DMS114 treated with DMSO at 0.1 percent for 48 hours (cell line): ENCODE data around the gene RYR1.

ENCODE experiments used
- DNase-seq: peaks from one replicate; lab custom pipeline; 2025; ENCODE audit not compliant: unreplicated experiment; lab: John Stamatoyannopoulos, UW

Gene RYR1

DNA sequence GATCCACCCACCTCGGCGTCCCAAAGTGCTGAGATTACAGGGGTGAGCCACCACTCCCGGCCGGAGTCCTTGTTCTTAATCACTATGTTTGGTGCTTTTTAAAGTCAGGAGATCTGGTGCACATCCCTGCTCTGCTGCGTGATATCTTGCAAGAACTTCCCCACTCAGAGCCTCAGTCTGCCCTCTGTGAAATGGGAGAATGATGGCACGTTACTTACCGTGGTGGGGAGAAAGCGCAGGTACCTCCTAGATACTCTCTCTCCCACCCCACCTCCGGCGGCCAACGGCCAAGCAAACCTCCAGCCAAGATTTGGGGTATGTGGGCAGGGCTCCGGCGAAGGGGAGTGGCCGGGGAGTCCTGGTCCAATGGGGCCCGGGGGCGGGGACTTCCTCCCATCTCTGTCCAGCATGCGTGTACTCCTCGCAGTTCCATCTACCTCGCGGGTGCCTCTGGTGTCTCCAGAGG lies at the start of gene RYR1:
RYR1 (plus strand) TSS at position 424 of the 466 bp plus-strand sequence. CDS start 139 bp downstream, outside the sequence.
- DNase-seq = no peak

GRCh38 chr19:38383743-38384142 lies 49.7 kb upstream of the RYR1 start:
- DNase-seq = no peak

- DNase-seq = no peak
Measured at GRCh38 chr19:38384209-38385027, 49.1 kb upstream of the RYR1 start.

- DNase-seq = no peak
Measured at GRCh38 chr19:38385057-38385803, 48.3 kb upstream of the RYR1 start.

- DNase-seq = no peak
Measured at GRCh38 chr19:38385804-38386257, 47.7 kb upstream of the RYR1 start.

- no peak for DNase-seq
Measured at GRCh38 chr19:38386300-38386970, 47.1 kb upstream of the RYR1 start.

DNA sequence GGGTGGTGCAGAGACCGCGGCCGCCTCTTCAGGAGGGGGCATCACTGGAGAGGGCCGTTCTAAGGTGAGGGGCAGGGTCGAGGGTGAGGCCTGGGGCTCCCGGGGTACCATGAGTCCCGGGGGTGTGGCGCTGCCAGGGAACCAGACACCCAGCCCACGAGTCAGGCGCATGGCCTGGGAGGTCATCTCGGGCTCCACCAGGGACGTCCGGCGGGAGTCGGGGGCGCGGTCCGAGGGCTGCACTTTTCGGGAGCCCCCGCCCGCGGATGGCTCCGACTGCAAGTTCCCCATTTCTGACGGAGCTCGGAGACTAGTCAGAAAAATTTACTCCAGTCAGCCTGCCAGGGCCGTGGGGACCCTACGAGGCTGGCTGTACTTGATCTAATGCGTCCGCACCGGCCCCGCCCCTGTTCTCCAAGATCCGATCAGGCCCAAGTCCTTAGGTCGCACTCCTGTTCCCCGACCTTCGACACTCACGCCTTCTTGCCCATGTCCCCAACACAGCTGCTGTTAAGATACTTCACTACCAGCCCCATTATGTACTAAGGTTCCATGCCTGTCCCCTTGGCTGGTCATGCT lies 46.4 kb upstream of the RYR1 start:
- DNase-seq = no peak

DNA sequence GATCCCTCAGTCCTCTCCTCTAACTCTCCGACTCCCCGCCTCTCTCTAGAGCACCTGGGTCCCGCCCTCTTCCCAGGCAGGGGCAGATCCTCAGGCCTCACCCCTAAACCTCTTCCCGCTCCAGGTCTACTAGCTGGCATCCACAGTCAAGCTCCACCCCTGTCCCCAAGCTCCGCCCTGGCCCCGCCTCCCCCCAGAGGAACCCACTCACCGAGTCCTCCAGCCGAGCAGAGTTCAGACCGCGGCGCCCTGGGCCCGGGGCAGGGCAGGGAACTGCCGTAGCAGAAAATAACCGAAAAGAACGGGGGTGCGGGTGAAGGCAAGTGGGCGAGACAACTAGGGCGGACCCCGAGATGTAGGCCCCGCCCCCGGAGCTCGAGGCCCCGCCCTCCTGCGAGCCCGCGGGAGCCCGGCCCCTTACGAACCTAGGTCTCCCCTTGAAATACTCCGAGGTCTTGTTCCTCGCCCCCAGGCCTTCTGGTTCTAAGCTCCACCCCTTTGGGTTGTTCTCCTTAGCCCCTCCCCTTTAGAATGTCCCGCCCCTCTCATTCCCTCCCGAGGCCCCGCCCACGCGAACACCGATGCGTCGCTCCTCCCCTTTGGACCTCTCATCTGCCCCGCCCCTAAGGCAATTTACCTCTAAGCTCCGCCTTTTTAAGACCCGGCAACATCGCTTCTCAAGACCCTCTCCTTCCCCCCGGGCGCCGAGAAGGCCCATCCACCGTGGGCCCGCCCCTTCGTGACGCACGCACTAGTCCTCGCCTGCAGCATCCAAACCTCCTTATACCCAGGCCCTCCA lies 45.7 kb upstream of the RYR1 start, which contains the start of gene GGN:
GGN (minus strand) TSS at position 485 of the 799 bp plus-strand sequence. CDS start 773 bp downstream, outside the sequence.
- DNase-seq = peak; percentile 89

- no peak for DNase-seq
Measured at GRCh38 chr19:38388349-38389100, 45.0 kb upstream of the RYR1 start, which contains the start of gene SPRED3. TSS of gene SPRED3 (plus strand) at chr19:38388697. CDS start at chr19:38390303, 1,606 bp downstream.

DNA sequence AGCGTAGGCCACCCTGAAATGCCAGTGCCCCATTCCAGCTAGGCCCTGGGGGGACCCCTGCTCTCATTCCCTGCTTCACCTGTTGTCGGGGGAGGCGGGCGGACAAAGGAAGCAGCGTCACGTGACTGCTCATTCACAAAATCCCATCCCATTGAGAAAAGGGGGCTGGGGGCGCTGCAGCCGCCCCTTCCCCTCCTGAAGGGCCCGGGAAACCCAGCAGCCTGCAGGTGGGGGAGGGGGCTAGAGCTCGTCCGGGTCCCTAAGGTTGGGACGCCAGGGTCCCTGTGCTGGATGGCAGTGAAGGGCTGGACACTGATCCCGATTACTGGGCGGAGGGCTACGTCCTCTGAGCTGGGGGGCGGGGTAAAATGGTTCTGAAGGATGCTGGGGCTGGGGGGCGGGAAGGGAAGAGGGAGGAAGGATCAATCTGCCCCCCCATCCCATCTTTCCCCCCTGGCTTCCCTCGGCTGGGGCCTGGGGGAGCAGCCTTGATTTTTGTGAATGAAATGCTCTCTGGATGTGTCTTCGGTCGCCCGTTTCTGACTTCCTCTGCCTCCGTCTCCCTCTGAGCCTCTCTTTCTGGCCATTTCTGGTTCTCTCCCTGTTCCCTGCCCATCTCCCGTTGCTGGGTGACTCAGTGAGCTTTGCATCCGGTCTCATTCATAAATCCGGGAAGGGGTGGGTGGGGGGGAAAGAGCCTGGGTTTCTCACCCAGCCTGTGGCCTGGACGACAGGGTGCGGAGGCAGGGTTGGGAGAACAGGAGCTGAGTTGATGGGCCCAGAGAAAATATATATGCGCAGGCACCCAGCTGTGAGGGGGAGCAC lies 44.2 kb upstream of the RYR1 start:
- no peak for DNase-seq

- no peak for DNase-seq
Measured at GRCh38 chr19:38389957-38390924, 43.2 kb upstream of the RYR1 start.

- no peak for DNase-seq
Measured at GRCh38 chr19:38391911-38392464, 41.5 kb upstream of the RYR1 start.

GRCh38 chr19:38392707-38393308 lies 40.7 kb upstream of the RYR1 start:
- DNase-seq = no peak

GRCh38 chr19:38394488-38394887 lies 39.0 kb upstream of the RYR1 start:
- no peak for DNase-seq

DNA sequence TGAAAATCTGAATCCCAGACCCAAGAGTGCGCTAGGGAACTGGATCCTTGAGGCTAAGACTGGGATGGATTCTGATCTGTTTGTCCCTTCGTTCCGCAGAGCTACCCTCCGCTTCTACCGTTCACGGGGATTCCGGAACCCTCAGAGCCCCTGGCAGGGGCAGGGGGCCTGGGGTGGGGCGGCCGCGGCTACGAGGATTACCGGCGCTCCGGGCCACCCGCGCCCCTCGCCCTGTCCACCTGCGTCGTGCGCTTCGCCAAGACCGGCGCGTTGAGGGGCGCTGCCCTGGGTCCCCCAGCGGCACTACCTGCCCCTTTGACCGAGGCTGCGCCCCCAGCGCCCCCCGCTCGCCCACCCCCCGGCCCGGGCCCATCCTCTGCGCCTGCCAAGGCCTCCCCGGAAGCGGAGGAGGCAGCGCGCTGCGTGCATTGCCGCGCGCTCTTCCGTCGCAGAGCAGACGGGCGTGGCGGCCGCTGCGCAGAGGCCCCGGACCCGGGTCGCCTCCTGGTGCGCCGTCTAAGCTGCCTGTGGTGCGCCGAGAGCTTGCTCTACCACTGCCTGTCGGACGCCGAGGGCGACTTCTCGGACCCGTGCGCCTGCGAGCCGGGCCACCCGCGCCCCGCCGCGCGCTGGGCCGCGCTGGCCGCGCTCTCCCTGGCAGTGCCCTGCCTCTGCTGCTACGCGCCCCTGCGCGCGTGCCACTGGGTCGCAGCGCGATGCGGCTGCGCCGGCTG lies 37.9 kb upstream of the RYR1 start:
- no peak for DNase-seq

DNA sequence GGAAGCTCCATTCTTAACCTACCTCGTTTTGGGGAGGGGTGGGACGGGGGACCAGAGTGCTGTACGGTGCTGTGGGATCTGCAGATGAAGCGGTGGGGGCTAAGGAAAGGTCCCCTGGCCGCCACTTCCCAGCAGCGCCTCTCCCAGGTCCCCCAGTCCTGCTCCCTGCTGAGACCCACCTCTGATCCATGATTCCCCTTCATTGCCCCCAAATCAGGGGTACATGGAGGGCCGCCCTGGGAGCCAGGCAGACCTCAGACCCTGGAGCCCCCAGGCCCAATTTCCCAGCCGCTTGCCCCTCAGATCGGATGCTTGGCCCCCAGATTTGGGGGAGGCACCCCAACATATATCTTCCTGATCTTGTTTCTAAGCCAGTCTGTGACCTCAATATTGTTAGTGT lies 34.4 kb upstream of the RYR1 start:
- DNase-seq = no peak
